ENCODE measurements around the gene LCLAT1.

DNA sequence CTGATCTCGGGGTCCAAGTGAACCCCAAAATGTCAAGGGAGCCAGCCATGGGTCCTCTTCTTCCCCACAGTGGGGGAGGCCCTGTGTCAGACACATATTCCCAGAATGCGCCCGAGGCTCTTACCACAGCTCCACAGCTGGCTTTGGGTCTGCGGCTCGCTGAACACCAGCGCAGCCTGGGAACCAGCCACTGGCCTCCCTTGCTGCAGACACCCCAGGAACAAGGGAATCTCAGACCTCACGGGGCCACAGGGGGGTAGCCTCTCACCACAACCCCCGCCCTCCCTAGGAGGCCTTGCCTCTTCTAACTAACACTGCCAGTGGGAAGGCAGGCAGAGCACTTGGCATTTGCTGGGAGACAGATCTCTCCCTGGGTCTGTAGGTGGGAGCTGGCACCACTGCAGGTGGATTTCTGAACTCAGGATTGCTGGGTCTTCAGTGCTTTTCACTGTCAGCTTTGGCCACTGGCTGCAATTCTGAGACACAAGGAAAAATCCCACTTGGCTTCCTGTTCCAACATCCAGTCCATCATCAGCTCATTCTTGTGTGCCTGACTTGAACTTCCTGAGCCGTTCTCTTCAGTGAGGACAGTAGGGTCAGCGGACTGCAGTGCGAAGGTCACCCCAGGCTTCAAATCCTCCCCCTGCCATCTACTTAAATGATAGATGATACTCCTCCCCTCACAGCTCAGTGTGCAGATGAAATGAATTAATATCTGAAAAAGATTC, 231.5 kb downstream of the LCLAT1 start:
- TF ChIP-seq POLR2A (IDR thresholded peaks at IDR 0.05; ENCODE audit: low read length), result no peak
- no peak for TF ChIP-seq GATA1 (IDR thresholded peaks at IDR 0.05; ENCODE audit: low read depth, low read length)

Data from erythroblast (primary cell).